ENCODE data around the gene FOXK2. TPM values are rescaled to one million over a fixed set of nuclear protein-coding genes. Genes with fewer than 3 reads are reported as not detected.

FOXK2 gene
- total and polyA plus RNA-seq, 2 experiments from 2014 or later: 30.2 to 37.7 TPM

- H3K27ac ChIP-seq: no peak overlapping the region
- TF ChIP-seq EZH2 (IDR thresholded peaks at IDR 0.05; ENCODE audit: borderline replicate concordance) (no peak), EZH2phosphoT487 (IDR thresholded peaks at IDR 0.05; ENCODE audit: low read depth, severe bottlenecking, unreplicated experiment) (no peak), CTCF (IDR thresholded peaks at IDR 0.05; ENCODE audit: poor library complexity) (no peak)
These were observed 23.5 kb upstream of the FOXK2 start for GRCh38 chr17:82495844-82496528.

DNA sequence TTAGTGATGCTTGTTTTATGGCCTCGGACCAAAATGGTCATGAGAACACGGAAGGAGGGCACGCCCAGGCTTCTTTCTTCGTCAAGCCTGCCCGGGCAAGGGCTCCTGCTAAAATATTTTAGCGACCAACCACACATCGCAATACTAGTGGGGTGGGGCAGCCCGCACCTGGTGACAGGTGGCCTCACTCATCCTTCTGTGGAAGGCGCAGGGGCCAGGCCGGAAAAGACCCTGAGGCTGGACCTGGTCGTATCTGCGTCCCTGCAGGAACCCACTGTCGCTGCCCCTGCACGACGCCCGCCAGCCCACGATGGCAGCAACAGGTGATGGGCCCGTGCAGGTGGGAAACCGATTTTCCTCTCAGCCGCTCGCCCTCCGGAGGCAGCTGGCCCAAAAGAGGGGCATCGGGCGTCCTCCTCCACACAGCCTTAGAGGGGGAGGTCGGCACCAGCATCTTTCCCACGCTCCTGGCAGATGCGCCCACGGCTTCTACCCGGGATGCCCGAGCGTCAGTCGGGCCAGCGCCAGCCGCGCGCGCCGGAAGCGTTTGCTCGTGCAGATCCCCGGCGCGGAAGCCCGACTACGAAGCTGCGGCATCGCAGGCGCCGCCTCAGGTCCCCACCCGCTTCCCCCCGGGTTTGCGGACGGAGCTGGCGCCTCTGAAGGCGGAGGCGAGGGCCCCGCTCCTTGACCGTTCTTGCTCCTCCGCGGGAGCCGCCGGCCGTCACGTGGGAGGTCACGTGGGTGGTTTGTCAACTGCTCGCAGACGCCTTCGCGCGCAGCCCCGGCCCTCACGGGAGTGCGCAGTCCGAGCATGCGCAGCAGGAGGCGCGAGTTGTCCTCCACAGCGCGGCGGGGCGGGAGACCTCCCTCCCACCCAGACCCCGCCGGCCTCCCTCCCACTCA, 22.8 kb upstream of the FOXK2 start:
- peak; percentile 99 for DNase-seq (ENCODE audit: low spot score)
- H4K20me1 ChIP-seq (ENCODE audit: insufficient read depth, poor library complexity, severe bottlenecking): no peaks in the 10 kb centered on the region
- 26% methylated on average over 64 of the region's 83 CpGs for WGBS (ENCODE audit: low lambda C conversion rate, missing lambda C conversion rate)
- no peaks in the 10 kb centered on the region for H3K36me3 ChIP-seq (replicated peaks; ENCODE audit: insufficient read depth, low read depth)
- H3K9me3 ChIP-seq (ENCODE audit: low read depth): no peaks in the 10 kb centered on the region
- no peaks in the 10 kb centered on the region for H3K9me2 ChIP-seq (replicated peaks; ENCODE audit: insufficient read depth)
- H3K79me2 ChIP-seq: no peaks in the 10 kb centered on the region
- peak overlapping the region; percentile 73 for H2AFZ ChIP-seq
- peak overlapping the region; percentile 41 for H3K4me3 ChIP-seq
- H3K4me2 ChIP-seq: peak overlapping the region; percentile 98
- TF ChIP-seq EZH2phosphoT487 (IDR thresholded peaks at IDR 0.05; ENCODE audit: low read depth, severe bottlenecking, unreplicated experiment) (no peak), CTCF (IDR thresholded peaks at IDR 0.05; ENCODE audit: poor library complexity) (no peak), EZH2 (IDR thresholded peaks at IDR 0.05; ENCODE audit: borderline replicate concordance) (no peak)
- H3K27ac ChIP-seq: peak overlapping the region; percentile 59
- no peaks in the 10 kb centered on the region for H3K27me3 ChIP-seq
- H3K4me1 ChIP-seq (ENCODE audit: insufficient read depth): peaks cover 3% of the 10 kb centered on the region

More at GRCh38 chr17:82495844-82496528, 23.5 kb upstream of the FOXK2 start:
- DNase-seq (ENCODE audit: low spot score): no peak
- Histone ChIP-seq H3K4me2 (peak overlapping the region; percentile 98), H3K36me3 (replicated peaks; ENCODE audit: insufficient read depth, low read depth) (no peaks in the 10 kb centered on the region), H3K4me1 (ENCODE audit: insufficient read depth) (peaks cover 3% of the 10 kb centered on the region), H3K4me3 (no peak overlapping the region), H3K27me3 (no peaks in the 10 kb centered on the region), H3K79me2 (no peaks in the 10 kb centered on the region), H3K9me2 (replicated peaks; ENCODE audit: insufficient read depth) (no peaks in the 10 kb centered on the region), H3K9me3 (ENCODE audit: low read depth) (no peaks in the 10 kb centered on the region), H2AFZ (no peak overlapping the region), H4K20me1 (ENCODE audit: insufficient read depth, poor library complexity, severe bottlenecking) (no peaks in the 10 kb centered on the region)
- 86% methylated on average over 12 of the region's 12 CpGs for WGBS (ENCODE audit: low lambda C conversion rate, missing lambda C conversion rate)

- H3K4me3 ChIP-seq: peak overlapping the region; percentile 66
- H3K36me3 ChIP-seq (replicated peaks; ENCODE audit: insufficient read depth, low read depth): no peaks in the 10 kb centered on the region
- H3K4me1 ChIP-seq (ENCODE audit: insufficient read depth): peaks cover 3% of the 10 kb centered on the region
- H2AFZ ChIP-seq: peak overlapping the region; percentile 95
- no peaks in the 10 kb centered on the region for H3K79me2 ChIP-seq
- H3K9me3 ChIP-seq (ENCODE audit: low read depth): no peaks in the 10 kb centered on the region
- peak; percentile 35 for DNase-seq (ENCODE audit: low spot score)
- H3K27ac ChIP-seq: peak overlapping the region; percentile 87
- TF ChIP-seq EZH2phosphoT487 (IDR thresholded peaks at IDR 0.05; ENCODE audit: low read depth, severe bottlenecking, unreplicated experiment) (no peak), EZH2 (IDR thresholded peaks at IDR 0.05; ENCODE audit: borderline replicate concordance) (no peak), CTCF (IDR thresholded peaks at IDR 0.05; ENCODE audit: poor library complexity) (no peak)
- H3K9me2 ChIP-seq (replicated peaks; ENCODE audit: insufficient read depth): no peaks in the 10 kb centered on the region
- no peaks in the 10 kb centered on the region for H3K27me3 ChIP-seq
- H4K20me1 ChIP-seq (ENCODE audit: insufficient read depth, poor library complexity, severe bottlenecking): no peaks in the 10 kb centered on the region
- 18% methylated on average over 53 of the region's 66 CpGs for WGBS (ENCODE audit: low lambda C conversion rate, missing lambda C conversion rate)
- H3K4me2 ChIP-seq: peak overlapping the region; percentile 98
These were observed 21.8 kb upstream of the FOXK2 start for GRCh38 chr17:82497483-82498405.
